ENCODE results near the gene ARID3C. TPM values are rescaled to one million over a fixed set of nuclear protein-coding genes. Genes with fewer than 3 reads are reported as not detected.

ARID3C gene
- total and polyA plus RNA-seq, 2 donors (not counting 1 experiment from before 2014, with no cell fraction given): 0.17 TPM; not detected in 1

GRCh38 chr9:34578241-34579103 is 50.4 kb downstream of the ARID3C start:
- H3K9me3 ChIP-seq (ENCODE audit: control insufficient read depth, insufficient read depth, low read depth, low read length): no peaks in the 10 kb centered on the region
- no peak overlapping the region for H3K27ac ChIP-seq (ENCODE audit: insufficient read depth, low read length)
- no peak overlapping the region for H3K4me2 ChIP-seq (ENCODE audit: extremely low read depth, insufficient read depth, low read length)
- H4K20me1 ChIP-seq (ENCODE audit: control insufficient read depth, extremely low read depth, insufficient read depth, low read length): no peaks in the 10 kb centered on the region
- TF ChIP-seq CTCF (conservative IDR thresholded peaks at IDR 0.05 in 1 of 2, IDR thresholded peaks at IDR 0.05 in 1 of 2; ENCODE audit: low read depth in 1 of 2, low read length in 2 of 2) (no peak), EZH2 (IDR thresholded peaks at IDR 0.05; ENCODE audit: low read length, missing control alignments) (peak; percentile 88)
- no peak overlapping the region for H3K4me3 ChIP-seq (replicated peaks in 1 of 4; ENCODE audit: control extremely low read depth in 1 of 4, insufficient read depth in 1 of 4, low read depth in 3 of 4, low read length in 4 of 4)
- H3K27me3 ChIP-seq (ENCODE audit: control insufficient read depth, insufficient read depth, low read length): peaks cover 44% of the 10 kb centered on the region
- no peak overlapping the region for H3K9ac ChIP-seq (ENCODE audit: insufficient read depth, low read length)
- no peaks in the 10 kb centered on the region for H3K4me1 ChIP-seq (ENCODE audit: control insufficient read depth, extremely low read depth, insufficient read depth, low read length)
- no peak overlapping the region for H2AFZ ChIP-seq (ENCODE audit: low read length)
- H3K79me2 ChIP-seq (ENCODE audit: control insufficient read depth, insufficient read depth, low read length): no peaks in the 10 kb centered on the region
- DNase-seq (ENCODE audit: low read depth in 2 of 2): peak; percentile 31 to 71
- no peaks in the 10 kb centered on the region for H3K36me3 ChIP-seq (ENCODE audit: control insufficient read depth, insufficient read depth, low read length)

DNA sequence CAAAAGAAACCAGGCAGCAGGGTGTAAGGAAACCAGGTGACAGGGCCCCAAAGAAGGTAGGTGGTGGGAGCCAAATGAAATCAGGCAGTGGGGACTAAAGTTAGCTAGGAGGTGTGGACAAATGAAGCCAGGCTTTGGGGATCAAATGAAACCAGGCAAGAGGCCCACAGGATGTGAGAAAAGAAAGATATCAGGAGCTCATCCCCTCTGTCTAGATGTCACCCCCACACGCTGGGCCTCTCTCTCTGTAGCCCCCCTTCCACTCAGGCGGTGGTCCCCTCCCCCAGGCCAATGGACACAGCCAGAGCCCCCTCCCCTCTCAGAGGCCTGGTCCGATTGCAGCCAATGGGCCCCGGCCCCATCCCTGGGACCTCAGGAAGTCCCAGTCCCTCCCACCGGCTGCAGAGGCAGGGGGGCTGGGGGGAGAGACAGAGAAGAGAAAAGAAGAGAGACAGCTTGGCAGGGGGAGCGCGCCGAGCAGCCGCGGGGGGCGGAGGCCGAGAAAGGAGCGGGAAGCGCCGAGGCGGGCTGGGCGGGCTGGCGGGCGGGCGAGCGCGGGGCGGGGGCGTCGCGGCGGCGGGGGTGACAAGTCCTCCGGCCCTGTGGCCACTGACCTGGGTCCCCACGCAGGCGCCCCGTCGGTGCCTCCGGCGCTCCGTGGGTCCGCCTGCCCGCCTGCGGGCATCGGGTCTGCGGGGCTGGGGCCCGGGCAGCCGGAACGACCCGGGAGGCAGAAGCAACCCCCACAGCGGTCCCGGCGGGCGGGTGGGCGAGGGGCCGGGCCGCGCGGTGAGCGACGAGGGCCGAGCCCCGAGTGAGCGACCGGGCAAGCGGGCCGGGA is 51.2 kb downstream of the ARID3C start:
- no peak overlapping the region for H3K4me2 ChIP-seq (ENCODE audit: extremely low read depth, insufficient read depth, low read length)
- H3K4me1 ChIP-seq (ENCODE audit: control insufficient read depth, extremely low read depth, insufficient read depth, low read length): no peaks in the 10 kb centered on the region
- TF ChIP-seq CTCF (conservative IDR thresholded peaks at IDR 0.05 in 1 of 2, IDR thresholded peaks at IDR 0.05 in 1 of 2; ENCODE audit: low read depth in 1 of 2, low read length in 2 of 2): no peak
- peak; percentile 85 for TF ChIP-seq EZH2 (IDR thresholded peaks at IDR 0.05; ENCODE audit: low read length, missing control alignments)
- no peaks in the 10 kb centered on the region for H3K9me3 ChIP-seq (ENCODE audit: control insufficient read depth, insufficient read depth, low read depth, low read length)
- H3K27me3 ChIP-seq (ENCODE audit: control insufficient read depth, insufficient read depth, low read length): peaks cover 44% of the 10 kb centered on the region
- no peak overlapping the region for H3K9ac ChIP-seq (ENCODE audit: insufficient read depth, low read length)
- H3K27ac ChIP-seq (ENCODE audit: insufficient read depth, low read length): no peak overlapping the region
- no peak for DNase-seq (ENCODE audit: low read depth in 2 of 2)
- no peaks in the 10 kb centered on the region for H3K36me3 ChIP-seq (ENCODE audit: control insufficient read depth, insufficient read depth, low read length)
- H3K79me2 ChIP-seq (ENCODE audit: control insufficient read depth, insufficient read depth, low read length): no peaks in the 10 kb centered on the region
- H3K4me3 ChIP-seq (replicated peaks in 1 of 4; ENCODE audit: control extremely low read depth in 1 of 4, insufficient read depth in 1 of 4, low read depth in 3 of 4, low read length in 4 of 4): no peak overlapping the region
- no peak overlapping the region for H2AFZ ChIP-seq (ENCODE audit: low read length)
- H4K20me1 ChIP-seq (ENCODE audit: control insufficient read depth, extremely low read depth, insufficient read depth, low read length): no peaks in the 10 kb centered on the region
